SU-DHL-6 (cell line): ENCODE results near the gene ATE1.
A peak's percentile ranks its signal among the peaks of the same experiment; 100 is the strongest.
"Not testable (repeated sequence)": the region's sequence is repeated elsewhere in the genome, so short reads cannot be mapped to it uniquely, and the experiment has no call there.

Experiments used
- H2AFZ ChIP-seq: fragments of 200-600 bp; sonication (generic); 2 replicates; pipeline ENCODE4 v1.6.1; 2014; ENCODE audit warnings: low read depth, mild to moderate bottlenecking, moderate library complexity, mixed read lengths, antibody characterized with exemption, low read length; ENCODE audit not compliant: severe bottlenecking
- H3F3A ChIP-seq: fragments of 200-600 bp; shearing (Covaris generic); 2 replicates; pipeline ENCODE4 v1.6.0; 2016; ENCODE audit warnings: antibody characterized with exemption, mild to moderate bottlenecking; ENCODE audit not compliant: insufficient read depth
- H3K27ac ChIP-seq: fragments of 200-600 bp; sonication (generic); 2 replicates; pipeline ENCODE4 v1.5.1; 2016; ENCODE audit warnings: low read depth, mild to moderate bottlenecking, low read length, moderate library complexity, mixed read lengths
- H3K27me3 ChIP-seq: fragments of 200-600 bp; sonication (generic), shearing (Covaris generic); 2 replicates; pipeline ENCODE4 v1.6.0; 2014; ENCODE audit warnings: mild to moderate bottlenecking, low read length
- H3K36me3 ChIP-seq: fragments of 200-600 bp; sonication (generic); 2 replicates; pipeline ENCODE4 v1.6.1; 2014; ENCODE audit warnings: mild to moderate bottlenecking, low read length, mixed read lengths
- H3K4me2 ChIP-seq: fragments of 300-600, 200-600 bp; shearing (Covaris generic), sonication (generic); 2 replicates; pipeline ENCODE4 v1.6.0; 2014; ENCODE audit warnings: low read length, low read depth, mild to moderate bottlenecking; ENCODE audit not compliant: poor library complexity, severe bottlenecking
- H3K4me3 ChIP-seq: fragments of 200-600 bp; sonication (generic); 2 replicates; pipeline ENCODE4 v1.5.1; 2014; ENCODE audit warnings: antibody characterized with exemption, low read length, mild to moderate bottlenecking, mixed read lengths; ENCODE audit not compliant: insufficient read depth, poor library complexity, severe bottlenecking
- H3K79me2 ChIP-seq: fragments of 200-600 bp; sonication (generic); 2 replicates; pipeline ENCODE4 v1.6.1; 2014; ENCODE audit warnings: mild to moderate bottlenecking, low read length, moderate library complexity; ENCODE audit not compliant: insufficient read depth
- H3K9ac ChIP-seq: fragments of 200-600 bp; sonication (generic); 2 replicates; pipeline ENCODE4 v1.7.0; 2014; ENCODE audit warnings: mild to moderate bottlenecking, low read length
- H3K9me2 ChIP-seq: fragments of 200-600 bp; sonication (generic); replicated peaks from 2 replicates; pipeline ENCODE4 v1.6.1; 2014; ENCODE audit warnings: low read length; ENCODE audit not compliant: insufficient read depth
- H3K9me3 ChIP-seq: fragments of 200-600 bp; sonication (generic); 2 replicates; pipeline ENCODE4 v1.6.1; 2014; ENCODE audit warnings: low read length, mixed read lengths; ENCODE audit not compliant: insufficient read depth
- H4K20me1 ChIP-seq: fragments of 200-600 bp; sonication (generic); 2 replicates; pipeline ENCODE4 v1.6.1; 2014; ENCODE audit warnings: low read depth, mild to moderate bottlenecking, antibody characterized with exemption, low read length, moderate library complexity, mixed read lengths
- CTCF ChIP-seq: fragments of 200-600 bp; sonication (generic); IDR thresholded peaks from one replicate; pipeline ENCODE4 v1.5.1; 2017; ENCODE audit warnings: antibody characterized with exemption, mild to moderate bottlenecking, low read length, moderate library complexity; ENCODE audit not compliant: insufficient read depth, poor library complexity, severe bottlenecking
- EZH2phosphoT487 ChIP-seq: fragments of 200-600 bp; sonication (generic), shearing (Covaris generic); conservative IDR thresholded peaks from 2 replicates; pipeline ENCODE4 v1.6.1; 2018; ENCODE audit warnings: mild to moderate bottlenecking, antibody characterized with exemption, low read length, moderate library complexity, mixed read lengths

ATE1 gene

GRCh38 chr10:121828045-121828444 lies 99.8 kb downstream of the ATE1 start:
- Histone ChIP-seq H3K4me2 (no peak overlapping the region), H3K27ac (no peak overlapping the region), H3K9ac (no peak overlapping the region), H3K36me3 (no peaks in the 10 kb centered on the region; the same call in 1 of the 2 replicates), H3K27me3 (no peaks in the 10 kb centered on the region), H4K20me1 (no peaks in the 10 kb centered on the region), H3K9me3 (no peaks in the 10 kb centered on the region), H3K79me2 (no peaks in the 10 kb centered on the region), H3K4me3 (no peak overlapping the region), H2AFZ (no peak overlapping the region), H3K9me2 (no peaks in the 10 kb centered on the region), H3F3A (no peaks in the 10 kb centered on the region)
- TF ChIP-seq EZH2phosphoT487 (no peak), CTCF (no peak)

- not testable (repeated sequence) for H3K9ac ChIP-seq, H3K4me2 ChIP-seq, H3K79me2 ChIP-seq, H3K9me3 ChIP-seq, H4K20me1 ChIP-seq, H3K27ac ChIP-seq, H3K36me3 ChIP-seq, H3F3A ChIP-seq, H3K4me3 ChIP-seq, H2AFZ ChIP-seq, H3K9me2 ChIP-seq, H3K27me3 ChIP-seq
Measured at GRCh38 chr10:121826773-121827172, 101.1 kb downstream of the ATE1 start.

- Histone ChIP-seq H3K79me2 (no peaks in the 10 kb centered on the region), H4K20me1 (no peaks in the 10 kb centered on the region), H3K36me3 (no peaks in the 10 kb centered on the region), H3K9me3 (no peaks in the 10 kb centered on the region), H3K4me3 (no peak overlapping the region), H3K27me3 (no peaks in the 10 kb centered on the region), H3K9me2 (no peaks in the 10 kb centered on the region), H3K27ac (no peak overlapping the region), H3K9ac (no peak overlapping the region), H2AFZ (no peak overlapping the region), H3F3A (no peaks in the 10 kb centered on the region), H3K4me2 (no peak overlapping the region)
- TF ChIP-seq EZH2phosphoT487: no peak
- TF ChIP-seq CTCF: peak; percentile 66
Measured at GRCh38 chr10:121823993-121824463, 103.8 kb downstream of the ATE1 start.

- TF ChIP-seq EZH2phosphoT487 (no peak), CTCF (no peak)
- Histone ChIP-seq H2AFZ (no peak overlapping the region), H3F3A (no peaks in the 10 kb centered on the region), H3K9me3 (no peaks in the 10 kb centered on the region), H4K20me1 (no peaks in the 10 kb centered on the region), H3K79me2 (no peaks in the 10 kb centered on the region), H3K4me2 (no peak overlapping the region), H3K36me3 (no peaks in the 10 kb centered on the region), H3K27ac (no peak overlapping the region), H3K9ac (no peak overlapping the region), H3K4me3 (no peak overlapping the region), H3K9me2 (no peaks in the 10 kb centered on the region), H3K27me3 (no peaks in the 10 kb centered on the region)
Measured at GRCh38 chr10:121822724-121823123, 105.1 kb downstream of the ATE1 start.
